Embryonic facial prominence (tissue), 1 donor: Measurements from ENCODE around the gene COBL.
A peak's percentile ranks its signal among the peaks of the same experiment; 100 is the strongest.

ENCODE experiments used
- DNase-seq: peaks from one replicate; pipeline ENCODE4 v3.0.0-alpha.2; 2016; ENCODE audit errors: extremely low spot score

COBL gene

GRCh38 chr7:51080622-51081269, 235.9 kb downstream of the COBL start:
- no peak for DNase-seq

- no peak for DNase-seq
These were observed 236.4 kb downstream of the COBL start for GRCh38 chr7:51080216-51080615.

GRCh38 chr7:51079494-51079893, 237.1 kb downstream of the COBL start:
- no peak for DNase-seq

GRCh38 chr7:51078653-51079052, 238.0 kb downstream of the COBL start:
- no peak for DNase-seq

GRCh38 chr7:51077987-51078370, 238.6 kb downstream of the COBL start:
- no peak for DNase-seq

GRCh38 chr7:51077316-51077986, 239.2 kb downstream of the COBL start:
- DNase-seq: no peak

GRCh38 chr7:51075681-51076580, 240.7 kb downstream of the COBL start:
- no peak for DNase-seq

- no peak for DNase-seq
These were observed 243.4 kb downstream of the COBL start for GRCh38 chr7:51073171-51073570.

GRCh38 chr7:51072281-51072680, 244.3 kb downstream of the COBL start:
- no peak for DNase-seq

- DNase-seq: no peak
These were observed 245.2 kb downstream of the COBL start for GRCh38 chr7:51071427-51071826.

- peak; percentile 9 for DNase-seq
These were observed 246.5 kb downstream of the COBL start for GRCh38 chr7:51070151-51070550.

GRCh38 chr7:51069411-51070083, 247.1 kb downstream of the COBL start:
- DNase-seq: no peak

GRCh38 chr7:51068401-51068800, 248.2 kb downstream of the COBL start:
- no peak for DNase-seq

- DNase-seq: peak; percentile 18
These were observed 248.9 kb downstream of the COBL start for GRCh38 chr7:51067757-51068156.

- no peak for DNase-seq
These were observed 249.4 kb downstream of the COBL start for GRCh38 chr7:51067258-51067657.

- no peak for DNase-seq
These were observed 250.2 kb downstream of the COBL start for GRCh38 chr7:51066405-51066882.

- no peak for DNase-seq
These were observed 250.8 kb downstream of the COBL start for GRCh38 chr7:51065766-51066165.

GRCh38 chr7:51064688-51065087, 251.9 kb downstream of the COBL start:
- no peak for DNase-seq

GRCh38 chr7:51062222-51062987, 254.2 kb downstream of the COBL start:
- no peak for DNase-seq

- no peak for DNase-seq
These were observed 256.1 kb downstream of the COBL start for GRCh38 chr7:51060536-51060935.

GRCh38 chr7:51059504-51060142, 257.0 kb downstream of the COBL start:
- no peak for DNase-seq
